ENCODE measurements around the gene ASPA. TPM values are rescaled to one million over a fixed set of nuclear protein-coding genes. Genes with fewer than 3 reads are reported as not detected.
"Not testable (repeated sequence)": the region's sequence is repeated elsewhere in the genome, so short reads cannot be mapped to it uniquely, and the experiment has no call there.

ASPA gene
- polyA plus RNA-seq, 1 experiment, result not detected

DNA sequence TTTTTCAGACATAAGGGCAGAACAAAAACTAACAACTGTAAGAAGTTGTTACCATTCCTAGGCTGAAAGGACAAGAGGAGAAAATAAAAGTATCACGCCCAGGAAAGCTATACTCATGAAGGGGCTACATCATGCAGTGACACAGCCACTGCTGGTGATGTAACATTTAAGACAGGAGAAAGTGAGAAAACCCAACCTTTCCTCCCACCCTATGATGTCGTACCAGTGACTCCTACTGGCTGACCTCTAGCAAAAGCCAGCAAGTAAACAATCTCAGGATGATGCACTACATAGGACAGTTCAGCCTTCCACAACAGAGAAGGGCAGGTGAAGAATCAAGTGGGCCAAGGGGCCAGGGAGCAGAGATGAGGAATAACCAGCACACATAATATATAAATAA lies 28.2 kb upstream of the ASPA start:
- Histone ChIP-seq H3K27me3 (ENCODE audit: control insufficient read depth, insufficient read depth, low read length) (no peaks in the 10 kb centered on the region), H3K36me3 (ENCODE audit: control insufficient read depth, insufficient read depth, low read length) (no peaks in the 10 kb centered on the region), H3K4me3 (ENCODE audit: low read depth, low read length) (no peak overlapping the region)
- DNase-seq (ENCODE audit: low read depth), result no peak
- TF ChIP-seq CTCF (IDR thresholded peaks at IDR 0.05; ENCODE audit: insufficient read depth, low read depth, low read length), result no peak
- ChIA-PET CTCF (no interaction called here), POLR2A (no interaction called here)

DNA sequence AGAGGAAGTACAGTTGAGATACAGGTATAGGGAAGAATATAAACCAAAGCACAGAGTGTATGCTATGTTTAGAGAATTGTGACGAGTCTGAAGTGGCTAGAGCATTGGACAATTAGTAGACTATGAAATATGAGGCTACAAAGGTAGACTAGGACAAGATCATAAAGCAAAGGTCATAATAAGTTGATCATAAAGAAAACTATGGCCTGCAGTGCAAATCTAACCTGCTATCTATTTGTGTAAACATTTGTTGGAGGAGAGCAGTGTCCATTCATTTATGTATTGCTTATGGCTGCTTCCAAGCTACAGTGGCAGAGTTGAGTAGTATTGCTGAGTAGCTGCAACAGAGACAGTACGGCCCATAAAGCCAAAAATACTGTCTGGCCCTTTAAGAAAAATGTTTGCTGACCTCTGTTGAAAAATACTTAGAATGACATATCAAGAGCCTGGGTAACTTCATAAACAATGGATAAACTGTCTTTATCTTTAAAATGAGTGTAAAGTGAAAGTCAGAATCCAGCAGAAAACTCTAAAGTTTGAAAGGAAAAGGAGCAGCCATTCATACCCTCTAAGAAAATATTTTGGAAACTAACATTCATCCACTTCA lies 27.6 kb upstream of the ASPA start:
- TF ChIP-seq CTCF (IDR thresholded peaks at IDR 0.05; ENCODE audit: insufficient read depth, low read depth, low read length), result no peak
- ChIA-PET POLR2A (no interaction called here), CTCF (no interaction called here)
- no peaks in the 10 kb centered on the region for H3K36me3 ChIP-seq (ENCODE audit: control insufficient read depth, insufficient read depth, low read length)
- H3K4me3 ChIP-seq (ENCODE audit: low read depth, low read length), result no peak overlapping the region
- H3K27me3 ChIP-seq (ENCODE audit: control insufficient read depth, insufficient read depth, low read length), result no peaks in the 10 kb centered on the region
- DNase-seq (ENCODE audit: low read depth), result no peak

GRCh38 chr17:3466355-3466754 lies 9.4 kb upstream of the ASPA start:
- CTCF ChIA-PET; DNase-seq (ENCODE audit: low read depth); H3K27me3 ChIP-seq (ENCODE audit: control insufficient read depth, insufficient read depth, low read length); H3K36me3 ChIP-seq (ENCODE audit: control insufficient read depth, insufficient read depth, low read length); POLR2A ChIA-PET; H3K4me3 ChIP-seq (ENCODE audit: low read depth, low read length): not testable (repeated sequence)

DNA sequence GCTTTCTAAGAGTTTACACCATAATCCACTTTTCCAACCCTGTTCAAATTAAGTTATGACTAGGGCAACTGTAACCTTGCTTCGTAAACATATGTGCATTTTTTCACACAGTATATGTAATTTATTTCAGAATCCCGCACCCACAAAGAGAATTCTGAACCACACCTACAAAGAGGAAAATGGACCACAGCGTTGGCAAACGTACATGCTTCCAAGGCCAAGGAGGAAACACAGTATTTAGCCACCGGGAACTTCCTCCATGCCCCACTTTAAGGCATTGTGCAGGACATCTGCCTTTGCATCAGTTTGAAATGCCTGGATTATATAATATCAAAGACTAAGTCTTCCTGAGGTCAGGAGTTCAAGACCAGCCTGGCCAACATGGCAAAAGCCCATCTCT lies 6.3 kb upstream of the ASPA start:
- H3K4me3 ChIP-seq (ENCODE audit: low read depth, low read length), result no peak overlapping the region
- DNase-seq (ENCODE audit: low read depth), result no peak
- no peak for TF ChIP-seq CTCF (IDR thresholded peaks at IDR 0.05; ENCODE audit: insufficient read depth, low read depth, low read length)
- CTCF ChIA-PET, result no interaction called here
- no peaks in the 10 kb centered on the region for H3K36me3 ChIP-seq (ENCODE audit: control insufficient read depth, insufficient read depth, low read length)
- no peaks in the 10 kb centered on the region for H3K27me3 ChIP-seq (ENCODE audit: control insufficient read depth, insufficient read depth, low read length)
- POLR2A ChIA-PET, result interaction anchor here (0.8 kb wide), 1 partner anchor 524 kb away, joined by 3 read pairs; no protein-coding TSS in a partner anchor

GRCh38 chr17:3471599-3471998 lies 4.2 kb upstream of the ASPA start, which contains the start of gene SPATA22:
TSS of gene SPATA22 (minus strand) at chr17:3471819. CDS start at chr17:3469325, 2,494 bp downstream.
- no peak for DNase-seq (ENCODE audit: low read depth)
- Histone ChIP-seq H3K4me3 (ENCODE audit: low read depth, low read length) (no peak within 1 kb of the TSS), H3K36me3 (ENCODE audit: control insufficient read depth, insufficient read depth, low read length) (no peaks in the 10 kb centered on the region), H3K27me3 (ENCODE audit: control insufficient read depth, insufficient read depth, low read length) (no peaks in the 10 kb centered on the region)
- no peak for TF ChIP-seq CTCF (IDR thresholded peaks at IDR 0.05; ENCODE audit: insufficient read depth, low read depth, low read length)
- ChIA-PET POLR2A (no interaction called here), CTCF (no interaction called here)

- no peaks in the 10 kb centered on the region for H3K27me3 ChIP-seq (ENCODE audit: control insufficient read depth, insufficient read depth, low read length)
- no peaks in the 10 kb centered on the region for H3K36me3 ChIP-seq (ENCODE audit: control insufficient read depth, insufficient read depth, low read length)
- TF ChIP-seq CTCF (IDR thresholded peaks at IDR 0.05; ENCODE audit: insufficient read depth, low read depth, low read length), result no peak
- POLR2A ChIA-PET, result no interaction called here
- CTCF ChIA-PET, result no interaction called here
- no peak overlapping the region for H3K4me3 ChIP-seq (ENCODE audit: low read depth, low read length)
- DNase-seq (ENCODE audit: low read depth), result no peak
These were observed 3.7 kb upstream of the ASPA start for GRCh38 chr17:3472137-3472536.

Measured in BJ (cell line).